ENCODE measurements around the gene MST1. TPM values are rescaled to one million over a fixed set of nuclear protein-coding genes. Genes with fewer than 3 reads are reported as not detected.

The MST1 gene
- total RNA-seq, 1 donor from 2014 or later: 10.8 TPM

DNA sequence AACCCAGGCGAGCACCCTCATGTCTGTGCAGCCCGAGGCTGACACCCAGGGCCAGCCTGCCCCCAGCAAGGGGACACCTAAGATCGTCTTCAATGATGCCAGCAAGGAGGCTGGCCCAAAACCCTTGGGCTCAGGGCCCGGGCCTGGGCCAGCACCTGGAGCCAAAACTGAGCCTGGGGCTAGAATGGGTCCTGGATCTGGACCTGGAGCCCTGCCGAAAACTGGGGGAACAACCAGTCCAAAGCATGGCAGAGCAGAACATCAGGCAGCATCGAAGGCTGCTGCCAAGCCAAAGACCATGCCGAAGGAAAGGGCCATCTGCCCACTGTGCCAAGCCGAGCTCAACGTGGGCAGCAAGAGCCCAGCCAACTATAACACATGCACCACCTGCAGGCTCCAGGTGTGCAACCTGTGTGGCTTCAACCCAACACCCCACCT is 46.5 kb downstream of the MST1 start:
- intact Hi-C loops (cut with DNase I): no loop called here

DNA sequence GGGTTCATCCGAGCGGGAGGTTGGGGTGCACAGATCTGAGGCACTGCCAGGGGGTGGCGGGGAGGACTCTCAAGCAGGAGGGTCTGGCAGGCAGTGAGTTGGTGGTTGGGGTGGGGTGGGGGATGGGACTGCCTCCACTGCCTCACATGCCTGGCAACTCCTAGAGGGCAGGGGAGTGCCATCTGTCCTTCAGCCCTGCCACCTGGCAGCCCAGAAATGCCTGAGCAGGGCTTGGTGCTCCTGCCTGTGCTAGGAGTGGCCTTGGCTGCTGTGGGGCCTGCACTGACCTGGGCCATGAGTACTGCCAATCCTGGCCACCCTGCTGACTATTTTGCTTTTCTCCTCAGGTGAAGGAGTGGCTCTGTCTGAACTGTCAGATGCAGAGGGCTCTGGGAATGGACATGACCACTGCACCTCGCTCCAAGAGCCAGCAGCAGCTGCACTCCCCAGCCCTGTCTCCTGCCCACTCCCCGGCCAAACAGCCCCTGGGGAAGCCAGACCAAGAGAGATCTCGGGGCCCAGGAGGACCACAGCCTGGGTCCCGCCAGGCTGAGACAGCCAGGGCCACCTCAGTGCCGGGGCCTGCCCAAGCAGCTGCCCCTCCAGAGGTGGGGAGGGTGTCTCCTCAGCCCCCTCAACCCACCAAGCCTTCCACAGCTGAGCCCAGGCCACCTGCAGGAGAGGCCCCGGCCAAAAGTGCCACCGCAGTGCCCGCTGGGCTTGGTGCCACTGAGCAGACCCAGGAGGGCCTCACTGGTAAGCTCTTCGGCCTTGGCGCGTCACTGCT is 47.2 kb downstream of the MST1 start:
- intact Hi-C loops (cut with DNase I): no loop called here
- TF ChIP-seq POLR2AphosphoS5 (IDR thresholded peaks at IDR 0.05; ENCODE audit: insufficient read depth in 1 of 2, low read depth in 1 of 2) (no peak), POLR2A (IDR thresholded peaks at IDR 0.05) (no peak)
- TF ChIP-seq, protein P1, sequence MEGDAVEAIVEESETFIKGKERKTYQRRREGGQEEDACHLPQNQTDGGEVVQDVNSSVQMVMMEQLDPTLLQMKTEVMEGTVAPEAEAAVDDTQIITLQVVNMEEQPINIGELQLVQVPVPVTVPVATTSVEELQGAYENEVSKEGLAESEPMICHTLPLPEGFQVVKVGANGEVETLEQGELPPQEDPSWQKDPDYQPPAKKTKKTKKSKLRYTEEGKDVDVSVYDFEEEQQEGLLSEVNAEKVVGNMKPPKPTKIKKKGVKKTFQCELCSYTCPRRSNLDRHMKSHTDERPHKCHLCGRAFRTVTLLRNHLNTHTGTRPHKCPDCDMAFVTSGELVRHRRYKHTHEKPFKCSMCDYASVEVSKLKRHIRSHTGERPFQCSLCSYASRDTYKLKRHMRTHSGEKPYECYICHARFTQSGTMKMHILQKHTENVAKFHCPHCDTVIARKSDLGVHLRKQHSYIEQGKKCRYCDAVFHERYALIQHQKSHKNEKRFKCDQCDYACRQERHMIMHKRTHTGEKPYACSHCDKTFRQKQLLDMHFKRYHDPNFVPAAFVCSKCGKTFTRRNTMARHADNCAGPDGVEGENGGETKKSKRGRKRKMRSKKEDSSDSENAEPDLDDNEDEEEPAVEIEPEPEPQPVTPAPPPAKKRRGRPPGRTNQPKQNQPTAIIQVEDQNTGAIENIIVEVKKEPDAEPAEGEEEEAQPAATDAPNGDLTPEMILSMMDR (IDR thresholded peaks at IDR 0.05): no peak

More for the DNA sequence above, 46.5 kb downstream of the MST1 start:
- H3K4me1 ChIP-seq: peaks cover 7% of the 10 kb centered on the region
- no peak overlapping the region for H3K27ac ChIP-seq
- DNase-seq (ENCODE audit: extremely low spot score in 2 of 2): no peak
- H3K4me3 ChIP-seq: no peak overlapping the region
- no peaks in the 10 kb centered on the region for H3K27me3 ChIP-seq
- H3K9me3 ChIP-seq: no peaks in the 10 kb centered on the region
- H3K36me3 ChIP-seq: no peaks in the 10 kb centered on the region
- TF ChIP-seq, protein P1 (IDR thresholded peaks at IDR 0.05): no peak
- TF ChIP-seq POLR2AphosphoS5 (IDR thresholded peaks at IDR 0.05; ENCODE audit: insufficient read depth in 1 of 2, low read depth in 1 of 2) (no peak), POLR2A (IDR thresholded peaks at IDR 0.05) (no peak)

DNA sequence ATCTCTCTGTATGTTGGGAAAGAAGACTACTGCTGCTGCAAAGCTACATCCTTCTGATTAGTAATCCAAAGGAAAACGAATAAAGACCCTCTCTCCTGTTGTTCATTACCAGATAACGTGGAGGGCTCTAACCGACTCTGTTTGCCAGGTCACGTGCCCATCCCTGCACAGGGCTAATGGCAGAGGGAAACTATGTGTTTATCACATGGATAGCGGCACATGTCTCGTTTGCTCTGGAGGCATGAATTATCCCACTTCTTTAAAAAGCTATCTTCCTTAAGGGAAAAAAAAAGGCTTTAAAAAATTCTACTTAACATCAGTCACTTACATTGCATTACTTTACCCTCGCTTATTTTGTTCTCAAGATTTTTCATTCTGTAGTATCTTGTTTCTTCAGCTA is 48.0 kb downstream of the MST1 start:
- H3K27me3 ChIP-seq: no peaks in the 10 kb centered on the region
- intact Hi-C loops (cut with DNase I): no loop called here
- no peak overlapping the region for H3K4me3 ChIP-seq
- TF ChIP-seq POLR2A (IDR thresholded peaks at IDR 0.05) (no peak), POLR2AphosphoS5 (IDR thresholded peaks at IDR 0.05; ENCODE audit: insufficient read depth in 1 of 2, low read depth in 1 of 2) (no peak)
- TF ChIP-seq, protein P1 (IDR thresholded peaks at IDR 0.05): no peak
- no peak overlapping the region for H3K27ac ChIP-seq
- DNase-seq (ENCODE audit: extremely low spot score in 2 of 2): no peak
- H3K36me3 ChIP-seq: no peaks in the 10 kb centered on the region
- peaks cover 18% of the 10 kb centered on the region for H3K4me1 ChIP-seq
- no peaks in the 10 kb centered on the region for H3K9me3 ChIP-seq

More for the DNA sequence above, 47.2 kb downstream of the MST1 start:
- DNase-seq (ENCODE audit: extremely low spot score in 2 of 2): no peak
- Histone ChIP-seq H3K9me3 (no peaks in the 10 kb centered on the region), H3K4me3 (no peak overlapping the region), H3K36me3 (no peaks in the 10 kb centered on the region), H3K4me1 (peaks cover 13% of the 10 kb centered on the region), H3K27ac (no peak overlapping the region), H3K27me3 (no peaks in the 10 kb centered on the region)

DNA sequence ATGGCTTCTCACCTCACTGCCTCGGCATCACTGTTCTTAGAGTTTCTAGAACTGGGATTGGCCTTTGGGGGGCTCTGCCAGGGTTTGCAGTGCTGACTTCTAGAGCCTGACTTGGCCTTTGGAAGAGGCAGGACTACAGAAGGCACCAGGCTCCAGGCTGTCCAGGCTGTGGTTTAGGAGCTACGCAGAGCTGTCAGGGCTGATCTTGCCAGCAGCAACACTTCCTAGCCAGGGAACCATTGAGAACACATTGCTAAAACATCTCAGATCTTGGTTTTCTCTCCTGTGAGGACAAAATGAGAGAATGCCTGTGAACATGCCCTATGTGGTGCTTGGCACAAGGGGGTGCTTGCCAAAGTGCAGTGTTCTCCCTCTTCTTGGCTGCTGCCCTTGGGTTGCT is 49.7 kb downstream of the MST1 start:
- no peak for TF ChIP-seq POLR2AphosphoS5 (IDR thresholded peaks at IDR 0.05; ENCODE audit: insufficient read depth in 1 of 2, low read depth in 1 of 2)
- no peak for TF ChIP-seq POLR2A (IDR thresholded peaks at IDR 0.05)
- TF ChIP-seq, protein P1 (IDR thresholded peaks at IDR 0.05): no peak

DNA sequence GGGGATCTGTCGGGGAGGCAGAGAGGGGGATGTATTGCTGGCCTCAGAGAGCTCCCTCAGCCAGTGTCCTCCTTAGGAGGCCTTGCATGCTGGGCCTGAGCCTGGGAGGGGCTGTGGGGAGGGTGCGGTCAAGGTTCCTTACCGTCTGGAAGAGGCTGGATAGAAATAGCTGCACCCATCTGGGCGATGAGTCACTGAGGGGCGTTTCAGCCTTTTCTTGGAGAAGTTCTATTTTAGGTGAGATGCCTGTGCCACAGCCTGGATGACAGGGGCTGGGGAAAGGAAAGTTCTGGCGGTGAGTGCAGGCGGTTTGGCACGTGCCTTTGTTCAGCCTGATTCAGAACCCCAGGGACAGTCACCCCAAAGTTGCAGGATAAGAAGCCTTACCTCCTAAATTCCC is 50.8 kb downstream of the MST1 start:
- Histone ChIP-seq H3K4me1 (peaks cover 18% of the 10 kb centered on the region), H3K27me3 (no peaks in the 10 kb centered on the region), H3K36me3 (no peaks in the 10 kb centered on the region), H3K4me3 (no peak overlapping the region), H3K9me3 (no peaks in the 10 kb centered on the region), H3K27ac (no peak overlapping the region)
- intact Hi-C loops (cut with DNase I): no loop called here
- no peak for DNase-seq (ENCODE audit: extremely low spot score in 2 of 2)
- TF ChIP-seq POLR2AphosphoS5 (IDR thresholded peaks at IDR 0.05; ENCODE audit: insufficient read depth in 1 of 2, low read depth in 1 of 2) (no peak), POLR2A (IDR thresholded peaks at IDR 0.05) (no peak)
- TF ChIP-seq, protein P1 (IDR thresholded peaks at IDR 0.05): no peak

More for the DNA sequence above, 49.7 kb downstream of the MST1 start:
- Histone ChIP-seq H3K36me3 (no peaks in the 10 kb centered on the region), H3K27me3 (no peaks in the 10 kb centered on the region), H3K9me3 (no peaks in the 10 kb centered on the region), H3K4me1 (peaks cover 18% of the 10 kb centered on the region), H3K4me3 (no peak overlapping the region), H3K27ac (no peak overlapping the region)
- no peak for DNase-seq (ENCODE audit: extremely low spot score in 2 of 2)
- intact Hi-C loops (cut with DNase I): no loop called here
